Activated CD4-positive, alpha-beta memory T cell treated with anti-CD3 and anti-CD28 coated beads for 36 hours (primary cell): Measurements from ENCODE around the gene FDPS. TPM values are rescaled to one million over a fixed set of nuclear protein-coding genes. Genes with fewer than 3 reads are reported as not detected.
"Not testable (repeated sequence)": the region's sequence is repeated elsewhere in the genome, so short reads cannot be mapped to it uniquely, and the experiment has no call there.

ENCODE experiments used
- CTCF ChIA-PET: fragments of 350-600 bp; sonication (Branson Sonifier 250); formaldehyde crosslinking; loops from one replicate; lab custom pipeline; 2021; ENCODE audit warnings: antibody characterized with exemption, inconsistent platforms; lab: Charles Lee
- POLR2A ChIA-PET: fragments of 350-600 bp; sonication (Branson Sonifier 250); formaldehyde crosslinking; loops from one replicate; lab custom pipeline; 2021; ENCODE audit warnings: antibody characterized with exemption; lab: Charles Lee
- DNase-seq: peaks from one replicate; pipeline ENCODE4 v3.0.0-alpha.2; 2020
- H3K27ac Mint-ChIP-seq: one replicate; pipeline ENCODE4 v1.8.0; 2021; ENCODE audit warnings: mixed read lengths
- H3K27me3 Mint-ChIP-seq: one replicate; pipeline ENCODE4 v1.8.0; 2021; ENCODE audit warnings: mixed read lengths
- H3K36me3 Mint-ChIP-seq: one replicate; pipeline ENCODE4 v1.8.0; 2021; ENCODE audit warnings: mixed read lengths
- H3K4me1 Mint-ChIP-seq: one replicate; pipeline ENCODE4 v1.8.0; 2021; ENCODE audit warnings: low read depth, mixed read lengths
- H3K4me3 Mint-ChIP-seq: one replicate; pipeline ENCODE4 v1.8.0; 2021; ENCODE audit warnings: mild to moderate bottlenecking, mixed read lengths
- H3K9me3 Mint-ChIP-seq: one replicate; pipeline ENCODE4 v1.8.0; 2021; ENCODE audit warnings: mixed read lengths
- intact Hi-C: fragments of 100-400 bp; cut with micrococcal nuclease; formaldehyde crosslinking; loops from one replicate; pipeline ENCODE4 v1.15.1; 2023
- total RNA-seq, 2 experiments: library from RNA; stranded (reverse); gene quantifications; one replicate each; pipeline ENCODE4 v1.2.3, GENCODE V29; 2021

FDPS gene
- total RNA-seq, 2 experiments from 2014 or later: 378 to 395 TPM

DNA sequence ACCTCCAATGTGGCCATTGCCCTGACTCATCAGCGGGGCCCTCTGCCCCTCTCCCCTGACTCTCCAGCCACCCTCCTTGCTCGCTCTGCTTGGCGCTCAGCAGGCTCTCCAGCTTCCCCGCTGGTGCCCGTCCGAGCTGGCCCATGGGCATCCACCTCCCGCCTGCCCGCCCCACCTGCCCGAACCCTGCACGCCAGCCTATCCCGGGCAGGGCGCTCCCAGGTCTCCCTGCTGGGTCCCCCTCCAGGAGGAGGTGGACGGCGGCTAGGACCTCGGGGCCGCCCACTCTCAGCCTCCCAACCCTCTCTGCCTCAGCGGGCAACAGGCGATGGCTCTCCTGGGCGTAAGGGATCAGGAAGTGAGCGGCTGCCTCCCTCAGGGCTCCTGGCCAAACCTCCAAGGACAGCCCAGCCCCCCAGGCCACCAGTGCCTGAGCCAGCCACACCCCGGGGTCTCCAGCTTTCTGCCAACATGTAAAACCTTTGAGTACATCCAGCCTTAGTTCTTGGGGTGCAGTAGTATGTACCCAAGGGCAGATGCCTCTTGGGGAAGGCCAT, 20.6 kb upstream of the FDPS start:
- CTCF ChIA-PET: no interaction called here
- POLR2A ChIA-PET: no interaction called here

DNA sequence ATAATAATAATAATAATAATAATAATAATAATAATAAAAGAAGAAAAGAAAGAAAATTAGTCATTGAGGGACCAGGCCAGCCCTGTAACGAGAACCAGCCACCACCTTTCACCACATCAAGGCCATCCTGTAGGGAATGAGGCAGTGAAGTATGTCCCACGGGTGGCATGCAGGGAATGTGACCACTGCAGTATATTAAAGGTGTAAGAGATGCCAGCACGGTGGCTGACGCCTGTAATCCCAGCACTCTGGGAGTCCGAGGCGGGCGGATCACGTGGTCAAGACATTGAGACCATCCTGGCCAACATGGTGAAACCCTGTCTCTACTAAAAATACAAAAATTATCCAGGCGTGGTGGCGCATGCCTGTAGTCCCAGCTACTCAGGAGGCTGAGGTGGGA, 17.7 kb upstream of the FDPS start:
- POLR2A ChIA-PET, H3K27ac Mint-ChIP-seq, H3K4me3 Mint-ChIP-seq, H3K4me1 Mint-ChIP-seq, intact Hi-C loops, DNase-seq, H3K36me3 Mint-ChIP-seq, H3K9me3 Mint-ChIP-seq: not testable (repeated sequence)
- peaks cover 20% of the 10 kb centered on the region for H3K27me3 Mint-ChIP-seq
- CTCF ChIA-PET: interaction anchor here (2.5 kb wide), 1 partner anchor 40 kb away, joined by 7 read pairs; no protein-coding TSS in a partner anchor

More for the DNA sequence above, 20.6 kb upstream of the FDPS start:
- no peak for DNase-seq
- no peaks in the 10 kb centered on the region for H3K36me3 Mint-ChIP-seq
- H3K27me3 Mint-ChIP-seq: no peaks in the 10 kb centered on the region
- H3K4me1 Mint-ChIP-seq: no peaks in the 10 kb centered on the region
- intact Hi-C loops: no loop called here
- H3K27ac Mint-ChIP-seq: no peak overlapping the region
- no peak overlapping the region for H3K4me3 Mint-ChIP-seq
- H3K9me3 Mint-ChIP-seq: no peaks in the 10 kb centered on the region

DNA sequence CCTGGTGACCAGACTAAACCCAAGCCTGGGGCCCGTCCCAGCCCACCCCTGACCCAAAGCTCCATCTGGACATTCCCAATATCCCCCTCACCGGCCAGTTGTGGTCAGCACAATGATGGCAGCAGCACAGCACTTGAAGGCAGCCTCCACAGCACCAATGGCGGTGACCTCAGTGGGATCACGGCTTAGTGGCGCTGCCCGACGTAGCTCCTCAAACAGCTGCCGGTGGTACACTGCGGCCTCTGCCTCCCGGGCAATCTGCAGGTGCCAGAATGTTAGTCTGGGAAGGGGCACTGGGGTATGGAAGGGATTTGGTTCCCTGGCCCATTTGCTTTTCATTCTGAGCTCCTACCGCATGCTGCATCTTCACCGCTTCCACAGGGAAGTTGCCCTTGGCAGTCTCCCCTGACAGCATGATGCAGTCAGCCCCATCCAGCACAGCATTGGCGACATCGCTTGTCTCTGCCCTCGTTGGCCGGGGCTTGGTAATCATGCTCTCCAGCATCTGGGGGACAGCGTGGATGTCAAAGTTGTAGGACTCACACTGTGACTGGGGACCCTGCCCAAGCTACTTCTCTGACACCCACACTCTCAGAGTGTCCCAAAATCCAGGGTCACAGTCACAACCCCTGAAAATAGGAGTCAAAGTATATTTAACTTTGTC, 15.4 kb upstream of the FDPS start:
- H3K4me1 Mint-ChIP-seq: peaks cover 4% of the 10 kb centered on the region
- no peak for DNase-seq
- H3K4me3 Mint-ChIP-seq: no peak overlapping the region
- no peak overlapping the region for H3K27ac Mint-ChIP-seq
- H3K27me3 Mint-ChIP-seq: peaks cover 34% of the 10 kb centered on the region
- H3K36me3 Mint-ChIP-seq: no peaks in the 10 kb centered on the region
- ChIA-PET CTCF (interaction anchor here (0.6 to 2.5 kb wide), 2 partner anchors 42 to 95 kb away, joined by 4 to 7 read pairs; no protein-coding TSS in a partner anchor), POLR2A (no interaction called here)
- H3K9me3 Mint-ChIP-seq: no peaks in the 10 kb centered on the region
- intact Hi-C loops: no loop called here

DNA sequence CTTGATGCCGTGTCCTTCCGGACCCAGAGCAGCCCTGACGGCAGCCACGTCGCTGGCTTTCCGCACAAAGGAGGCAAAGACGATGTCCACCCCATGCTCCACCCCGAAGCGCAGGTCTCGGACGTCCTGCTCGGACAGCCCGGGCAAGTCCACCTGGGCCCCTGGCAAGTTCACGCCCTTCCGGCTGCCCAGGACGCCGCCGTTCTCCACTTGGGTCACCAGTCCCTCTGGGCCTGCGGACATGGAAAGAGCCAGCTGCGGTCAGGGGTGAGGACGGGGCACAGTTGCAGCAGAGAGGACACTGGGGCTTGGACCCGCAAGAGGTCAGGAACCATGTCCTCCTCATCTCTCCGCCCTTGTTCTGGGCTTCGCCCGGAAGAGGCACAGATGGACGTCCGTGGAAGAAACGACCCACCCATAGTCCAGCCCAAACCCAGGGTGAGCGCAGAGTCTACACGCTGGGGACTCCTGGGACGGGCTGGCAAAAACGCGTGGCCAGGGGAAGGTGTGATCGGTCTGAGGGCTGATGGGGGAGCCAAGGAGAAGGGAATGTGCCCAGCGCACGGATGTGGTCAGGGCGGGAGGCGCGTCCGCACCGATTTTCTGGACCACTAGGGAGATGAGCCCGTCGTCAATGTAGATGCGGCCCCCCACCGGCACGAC, 14.0 kb upstream of the FDPS start:
- ChIA-PET POLR2A (no interaction called here), CTCF (no interaction called here)
- DNase-seq: no peak
- no peak overlapping the region for H3K27ac Mint-ChIP-seq
- H3K36me3 Mint-ChIP-seq: no peaks in the 10 kb centered on the region
- intact Hi-C loops: no loop called here
- H3K9me3 Mint-ChIP-seq: no peaks in the 10 kb centered on the region
- peaks cover 34% of the 10 kb centered on the region for H3K27me3 Mint-ChIP-seq
- H3K4me1 Mint-ChIP-seq: peaks cover 4% of the 10 kb centered on the region
- H3K4me3 Mint-ChIP-seq: no peak overlapping the region

DNA sequence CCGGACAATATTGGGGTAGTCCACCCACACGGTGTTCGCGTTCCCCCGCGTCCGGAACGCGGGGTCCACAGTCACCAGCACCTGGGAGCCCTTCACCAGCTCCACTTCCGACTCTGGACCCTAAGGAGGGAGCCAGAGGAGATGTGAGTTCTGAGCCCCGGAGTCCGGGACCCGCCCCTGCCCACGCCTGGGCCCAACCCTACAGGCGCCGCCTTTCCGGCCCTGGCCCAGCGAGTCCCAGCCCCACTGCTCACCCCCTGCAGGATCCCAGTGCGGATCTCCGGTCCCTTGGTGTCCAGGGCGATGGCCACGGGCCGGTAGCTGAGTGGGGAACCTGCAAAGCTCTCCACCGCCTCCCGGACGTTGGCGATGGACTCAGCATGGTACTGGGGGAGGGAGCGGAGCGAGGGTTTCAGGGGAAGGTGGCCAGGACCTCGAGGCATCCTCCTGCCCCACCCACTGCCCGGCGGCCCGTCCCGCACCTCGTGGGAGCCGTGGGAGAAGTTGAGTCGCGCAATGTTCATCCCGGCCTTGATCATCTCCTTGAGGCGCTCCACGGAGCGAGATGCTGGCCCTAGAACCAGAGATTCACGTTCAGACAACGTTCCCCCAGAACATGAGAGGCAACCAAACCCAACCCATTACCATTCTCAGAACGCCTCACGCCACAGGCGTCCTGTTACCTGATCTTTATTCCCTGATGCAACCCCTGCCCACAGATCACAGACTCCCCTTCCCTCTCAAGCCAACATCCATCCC, 13.3 kb upstream of the FDPS start:
- H3K36me3 Mint-ChIP-seq: no peaks in the 10 kb centered on the region
- H3K9me3 Mint-ChIP-seq: no peaks in the 10 kb centered on the region
- ChIA-PET POLR2A (no interaction called here), CTCF (no interaction called here)
- intact Hi-C loops: no loop called here
- H3K27me3 Mint-ChIP-seq: peaks cover 34% of the 10 kb centered on the region
- no peak overlapping the region for H3K4me3 Mint-ChIP-seq
- no peak overlapping the region for H3K27ac Mint-ChIP-seq
- peaks cover 4% of the 10 kb centered on the region for H3K4me1 Mint-ChIP-seq
- no peak for DNase-seq

DNA sequence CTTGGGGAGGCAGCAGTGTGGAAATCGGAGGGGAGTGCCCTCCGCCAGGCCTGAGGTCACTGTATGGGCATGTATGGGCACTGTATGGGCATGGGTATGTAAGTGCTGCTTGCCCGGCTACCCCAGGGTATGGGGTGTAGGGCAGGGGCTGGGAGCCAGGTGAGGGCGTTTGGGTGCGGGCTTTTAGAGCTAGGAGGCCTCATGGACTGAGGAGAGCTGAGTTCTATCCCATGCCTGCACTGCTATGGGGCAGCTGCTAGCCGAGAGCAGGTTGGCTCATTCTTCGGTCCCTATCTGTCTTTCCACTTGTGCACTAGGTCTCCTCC, 12.8 kb upstream of the FDPS start:
- Mint-ChIP-seq H3K4me3 (no peak overlapping the region), H3K27me3 (peaks cover 34% of the 10 kb centered on the region), H3K4me1 (peaks cover 4% of the 10 kb centered on the region), H3K36me3 (no peaks in the 10 kb centered on the region), H3K27ac (no peak overlapping the region), H3K9me3 (no peaks in the 10 kb centered on the region)
- intact Hi-C loops: no loop called here
- DNase-seq: no peak
- ChIA-PET CTCF (no interaction called here), POLR2A (interaction anchor here (1.5 kb wide), 1 partner anchor 11 kb away, joined by 3 read pairs; no protein-coding TSS in a partner anchor)

DNA sequence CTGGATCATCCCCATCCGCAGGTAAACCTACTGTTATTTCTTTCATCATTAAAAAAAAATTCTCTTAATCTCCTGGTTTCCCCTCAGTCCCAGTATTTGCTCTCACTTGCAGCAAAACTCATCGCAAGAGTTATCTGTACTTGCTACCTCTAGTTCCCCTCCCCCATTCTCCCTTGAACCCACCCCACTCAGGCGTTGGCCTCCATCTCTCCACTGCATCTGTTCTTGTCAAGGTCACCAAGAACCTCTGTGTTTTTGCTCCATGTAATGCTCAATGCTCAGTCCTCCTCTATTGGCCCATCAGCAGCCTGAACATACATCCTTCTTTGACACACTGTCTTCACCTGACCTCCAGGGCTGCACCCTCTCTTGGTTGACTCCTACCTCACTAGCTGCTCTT, 12.0 kb upstream of the FDPS start:
- DNase-seq: no peak
- Mint-ChIP-seq H3K27me3 (peaks cover 34% of the 10 kb centered on the region), H3K4me1 (peaks cover 4% of the 10 kb centered on the region), H3K9me3 (no peaks in the 10 kb centered on the region), H3K27ac (no peak overlapping the region), H3K4me3 (no peak overlapping the region), H3K36me3 (no peaks in the 10 kb centered on the region)
- intact Hi-C loops: no loop called here
- ChIA-PET CTCF (interaction anchor here (1.4 kb wide), 1 partner anchor 45 kb away, joined by 5 read pairs; no protein-coding TSS in a partner anchor), POLR2A (interaction anchor here (1.5 kb wide), 1 partner anchor 11 kb away, joined by 3 read pairs; no protein-coding TSS in a partner anchor)

DNA sequence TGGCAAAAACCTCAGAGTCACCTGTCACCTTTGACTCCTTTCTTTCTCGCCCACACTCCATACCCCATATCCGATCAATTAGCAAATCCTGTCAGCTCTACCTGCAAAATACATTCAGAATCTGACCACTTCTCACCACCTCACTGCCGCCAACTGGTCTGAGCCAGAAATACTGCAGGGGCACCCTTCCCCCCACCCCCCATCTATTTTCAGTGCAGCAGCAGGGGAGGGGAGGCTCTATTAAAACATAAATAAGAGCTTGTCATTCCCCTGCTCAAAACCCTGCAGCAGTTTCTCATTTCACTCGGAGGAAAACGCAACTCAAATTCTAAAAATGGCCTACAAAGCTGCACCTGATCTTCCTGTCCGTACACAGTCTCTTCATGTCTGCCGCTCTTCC, 11.3 kb upstream of the FDPS start:
- no peaks in the 10 kb centered on the region for H3K36me3 Mint-ChIP-seq
- H3K4me3 Mint-ChIP-seq: no peak overlapping the region
- no peak for DNase-seq
- ChIA-PET POLR2A (interaction anchor here (1.5 kb wide), 1 partner anchor 10 kb away, joined by 3 read pairs; no protein-coding TSS in a partner anchor), CTCF (interaction anchor here (1.4 kb wide), 1 partner anchor 46 kb away, joined by 5 read pairs; no protein-coding TSS in a partner anchor)
- intact Hi-C loops: no loop called here
- H3K9me3 Mint-ChIP-seq: no peaks in the 10 kb centered on the region
- H3K4me1 Mint-ChIP-seq: peaks cover 4% of the 10 kb centered on the region
- peaks cover 34% of the 10 kb centered on the region for H3K27me3 Mint-ChIP-seq
- no peak overlapping the region for H3K27ac Mint-ChIP-seq

DNA sequence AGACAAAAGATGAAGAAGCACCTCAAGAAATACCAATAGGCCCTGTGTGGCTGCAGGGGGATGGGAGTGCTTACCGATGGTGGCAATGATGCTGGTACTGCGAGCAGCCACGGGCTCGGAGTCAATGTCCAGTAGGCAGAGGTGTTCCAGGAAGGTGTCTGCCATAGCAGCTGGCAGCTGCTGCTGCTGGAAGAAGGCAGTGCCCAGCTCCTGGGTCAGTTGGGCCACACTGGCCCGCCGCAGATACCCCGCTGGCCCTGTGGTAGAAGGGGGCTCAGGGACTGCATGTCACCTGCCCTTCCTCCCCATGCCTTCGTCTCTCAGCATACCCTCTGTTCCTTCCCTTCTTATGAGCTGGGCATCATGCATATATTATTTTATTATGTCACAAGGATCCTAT, 8.6 kb upstream of the FDPS start:
- H3K36me3 Mint-ChIP-seq: no peaks in the 10 kb centered on the region
- H3K27me3 Mint-ChIP-seq: peaks cover 21% of the 10 kb centered on the region
- ChIA-PET POLR2A (no interaction called here), CTCF (interaction anchor here (0.6 kb wide), 1 partner anchor 21 kb away, joined by 3 read pairs; the partner anchor contains the start of gene RUSC1)
- no peak overlapping the region for H3K27ac Mint-ChIP-seq
- H3K4me3 Mint-ChIP-seq: no peak overlapping the region
- H3K9me3 Mint-ChIP-seq: no peaks in the 10 kb centered on the region
- intact Hi-C loops: no loop called here
- no peaks in the 10 kb centered on the region for H3K4me1 Mint-ChIP-seq
- DNase-seq: no peak

DNA sequence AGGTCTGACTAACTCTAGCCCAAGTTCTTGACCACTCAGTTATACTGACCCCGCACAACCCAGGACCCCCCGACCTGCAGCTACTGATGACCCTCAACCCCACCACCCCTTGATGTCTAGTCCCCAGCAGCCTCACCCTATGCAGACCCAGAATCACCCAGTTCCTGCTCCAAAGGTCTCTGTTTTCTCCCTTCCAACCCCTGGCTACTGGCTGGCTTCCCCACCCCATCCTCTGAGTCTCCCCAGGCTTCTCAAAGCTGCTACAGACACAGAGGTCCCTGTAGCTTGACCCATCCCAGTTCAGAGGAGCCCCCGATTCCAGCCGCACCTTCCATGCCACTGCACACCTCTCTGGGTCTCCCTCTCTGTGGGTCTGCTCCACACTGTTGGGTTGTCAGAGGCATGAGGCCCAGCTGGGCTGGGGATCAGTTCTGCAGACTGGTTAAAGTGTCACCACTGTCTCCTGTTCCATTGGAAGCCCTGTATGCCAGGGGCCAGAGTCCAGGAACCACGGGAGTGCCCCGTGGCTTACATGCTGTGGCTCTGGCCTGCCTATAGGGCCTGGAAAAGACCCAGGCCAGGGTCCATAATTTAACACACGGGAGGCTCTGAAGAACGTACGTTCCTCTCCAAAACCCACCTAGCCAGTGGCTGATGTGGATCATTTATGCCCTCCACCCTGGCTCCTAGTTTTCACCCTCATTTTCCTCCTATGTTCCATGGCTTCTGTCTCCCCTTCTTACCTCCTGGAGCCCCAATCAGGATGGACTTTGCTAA, 7.9 kb upstream of the FDPS start:
- no peak overlapping the region for H3K27ac Mint-ChIP-seq
- no peaks in the 10 kb centered on the region for H3K9me3 Mint-ChIP-seq
- H3K4me1 Mint-ChIP-seq: no peaks in the 10 kb centered on the region
- no peak for DNase-seq
- no peak overlapping the region for H3K4me3 Mint-ChIP-seq
- ChIA-PET POLR2A (no interaction called here), CTCF (interaction anchor here (0.6 kb wide), 1 partner anchor 20 kb away, joined by 3 read pairs; the partner anchor contains the start of gene RUSC1)
- intact Hi-C loops: no loop called here
- H3K27me3 Mint-ChIP-seq: peaks cover 17% of the 10 kb centered on the region
- H3K36me3 Mint-ChIP-seq: no peaks in the 10 kb centered on the region

DNA sequence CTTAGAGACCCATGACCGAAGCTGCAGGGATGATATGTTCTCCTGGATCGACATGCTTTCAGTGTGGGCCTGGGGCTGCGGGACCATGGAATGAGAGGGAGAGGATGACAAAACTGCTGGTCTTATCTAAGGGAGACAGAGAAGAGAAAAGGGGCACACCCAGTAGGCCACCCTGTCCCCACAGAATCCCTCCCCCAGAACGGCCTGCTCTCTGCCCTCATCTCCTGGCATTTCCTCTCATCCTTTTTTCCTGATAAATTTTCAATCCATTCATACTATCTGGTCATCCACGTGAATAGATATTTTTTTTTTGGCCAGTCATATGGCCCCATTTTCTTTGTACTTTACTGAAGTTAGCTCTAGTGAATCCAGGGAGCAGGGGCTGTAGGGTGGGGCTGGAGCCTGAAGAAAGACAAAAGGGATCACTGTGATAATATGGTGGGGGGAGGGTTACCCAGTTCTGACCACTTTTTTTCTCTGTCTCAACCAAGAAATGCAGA, 7.3 kb upstream of the FDPS start, which contains the start of gene PKLR:
Gene PKLR (minus strand): TSS at position 97 of the 500 bp plus-strand sequence. CDS start 43 bp downstream, at position 54.
- ChIA-PET CTCF (no interaction called here), POLR2A (no interaction called here)
- Mint-ChIP-seq H3K27me3 (peaks cover 12% of the 10 kb centered on the region), H3K4me3 (no peak within 1 kb of the TSS), H3K36me3 (no peaks in the 10 kb centered on the region), H3K4me1 (no peaks in the 10 kb centered on the region), H3K27ac (no peak within 1 kb of the TSS), H3K9me3 (no peaks in the 10 kb centered on the region)
- no peak for DNase-seq
- intact Hi-C loops: no loop called here
